ENCODE measurements around the gene PRKAG2. TPM values are rescaled to one million over a fixed set of nuclear protein-coding genes. Genes with fewer than 3 reads are reported as not detected.
A peak's percentile ranks its signal among the peaks of the same experiment; 100 is the strongest.

PRKAG2 gene
- total and polyA plus RNA-seq, 2 of the 13 experiments (the other 11 are each of a cell fraction or from before 2014, with no cell fraction given) = 0.90 to 1.3 TPM

- TF ChIP-seq TRIM22 (IDR thresholded peaks at IDR 0.05) (no peak), MATR3 (CRISPR knock-in tag; IDR thresholded peaks at IDR 0.05) (no peak), RARA (CRISPR knock-in tag; IDR thresholded peaks at IDR 0.05) (0 out of 2 replicates have a peak, but pooled peaks have one; percentile 14), ZHX1 (CRISPR knock-in tag; IDR thresholded peaks at IDR 0.05; ENCODE audit: low read depth) (0 out of 2 replicates have a peak, but pooled peaks have one; percentile 32), YEATS4 (CRISPR knock-in tag; IDR thresholded peaks at IDR 0.05; ENCODE audit: borderline replicate concordance) (peak; percentile 64; the same call in 1 of the 2 replicates), ZBTB3 (CRISPR knock-in tag; IDR thresholded peaks at IDR 0.05; ENCODE audit: borderline replicate concordance, low read depth) (0 out of 2 replicates have a peak, but pooled peaks have one; percentile 28), MEF2D (CRISPR knock-in tag; IDR thresholded peaks at IDR 0.05) (peak; percentile 93), HOXA5 (CRISPR knock-in tag; IDR thresholded peaks at IDR 0.05) (peak; percentile 70; the same call in 1 of the 2 replicates), GABPB1 (CRISPR knock-in tag; IDR thresholded peaks at IDR 0.05) (peak; percentile 81), MEIS2 (CRISPR knock-in tag; IDR thresholded peaks at IDR 0.05) (0 out of 2 replicates have a peak, but pooled peaks have one; percentile 20), NFE2L2 (IDR thresholded peaks at IDR 0.05; ENCODE audit: low read length) (peak; percentile 28; the same call in 1 of the 2 replicates), SRY (CRISPR knock-in tag; IDR thresholded peaks at IDR 0.05) (0 out of 2 replicates have a peak, but pooled peaks have one; percentile 51), ZBTB8A (CRISPR knock-in tag; IDR thresholded peaks at IDR 0.05; ENCODE audit: borderline replicate concordance, low read depth) (no peak), ZNF235 (CRISPR knock-in tag; IDR thresholded peaks at IDR 0.05; ENCODE audit: borderline replicate concordance) (no peak), SP2 (CRISPR knock-in tag; IDR thresholded peaks at IDR 0.05) (peak; percentile 77), NPAS2 (CRISPR knock-in tag; IDR thresholded peaks at IDR 0.05; ENCODE audit: borderline replicate concordance) (no peak), TAF1 (CRISPR knock-in tag; IDR thresholded peaks at IDR 0.05) (peak; percentile 41; the same call in 1 of the 2 replicates), ZKSCAN5 (CRISPR knock-in tag; IDR thresholded peaks at IDR 0.05) (no peak), TFDP1 (CRISPR knock-in tag; IDR thresholded peaks at IDR 0.05; ENCODE audit: borderline replicate concordance) (peak; percentile 76; the same call in 1 of the 2 replicates), FLYWCH1 (CRISPR knock-in tag; IDR thresholded peaks at IDR 0.05) (no peak), ZNF781 (CRISPR knock-in tag; IDR thresholded peaks at IDR 0.05; ENCODE audit: borderline replicate concordance, not compliant biosample characterization) (no peak), SUZ12 (IDR thresholded peaks at IDR 0.05; ENCODE audit: low read depth, low read length) (no peak), TCF7 (IDR thresholded peaks at IDR 0.05; ENCODE audit: low read depth) (no peak), IRF2 (CRISPR knock-in tag; IDR thresholded peaks at IDR 0.05) (peak; percentile 37; the same call in 1 of the 2 replicates), POLR2A (IDR thresholded peaks at IDR 0.05; ENCODE audit: insufficient read depth in 1 of 2, low read depth in 2 of 2, low read length in 2 of 2) (0 out of 4 replicates have a peak, but pooled peaks of 1 of the 2 experiments have one; percentile 35), ZNF768 (CRISPR knock-in tag; IDR thresholded peaks at IDR 0.05) (peak; percentile 24; the same call in 1 of the 2 replicates)
Measured at GRCh38 chr7:151519765-151520418, 357.0 kb downstream of the PRKAG2 start, which contains the start of gene RHEB (continued).
